NCI-H1417 treated with DMSO at 0.1 percent for 48 hours (cell line): Measurements from ENCODE around the gene ETV4.
A peak's percentile ranks its signal among the peaks of the same experiment; 100 is the strongest.

Experiments used
- DNase-seq: peaks from one replicate; lab custom pipeline; 2025; lab: John Stamatoyannopoulos, UW

ETV4 gene

DNA sequence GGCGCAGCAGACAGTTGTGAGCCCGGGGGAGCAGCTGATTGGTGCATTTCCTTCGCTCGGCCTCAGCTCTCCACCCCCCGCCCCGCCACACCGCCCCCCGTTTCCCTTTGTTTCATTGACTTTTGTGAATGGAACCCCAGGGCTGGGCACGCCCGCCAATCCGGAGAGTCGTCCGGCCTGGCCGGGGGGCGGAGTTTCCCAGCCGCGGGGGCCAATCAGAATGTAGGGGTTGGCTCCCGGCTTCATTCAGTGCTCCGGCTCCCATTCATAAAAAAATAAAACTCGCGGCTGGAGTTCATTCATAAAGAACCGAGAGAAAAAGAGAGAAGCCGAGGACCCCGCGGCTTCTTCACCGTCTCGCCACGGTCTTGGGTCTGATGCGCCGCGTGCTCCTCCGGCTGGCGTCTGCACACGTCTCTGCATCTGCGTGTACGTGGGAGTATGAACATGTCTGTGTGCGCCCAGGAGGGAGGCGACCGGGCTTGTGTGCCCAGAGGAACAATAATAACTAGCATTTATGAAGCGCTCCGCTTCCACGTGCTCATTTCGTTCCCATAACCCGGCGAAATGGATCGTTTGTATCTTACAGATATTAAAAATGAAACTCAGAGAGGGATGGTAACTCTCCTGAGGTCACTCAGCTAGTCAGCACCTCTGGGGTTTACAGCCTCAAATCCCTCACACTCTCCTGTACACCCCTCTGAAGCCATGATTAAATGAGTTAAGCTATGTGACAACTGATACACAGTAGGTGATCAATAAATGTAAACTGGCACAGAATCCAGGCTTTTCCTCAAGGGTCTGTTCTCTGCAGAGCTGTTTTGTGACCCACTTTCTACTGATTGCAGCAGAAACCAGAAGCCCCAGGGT, at the start of gene ETV4:
TSS of gene ETV4 (minus strand) at position 22 of the 870 bp plus-strand sequence. CDS start 723 bp downstream, outside the sequence.
- DNase-seq, result peak; percentile 45

DNA sequence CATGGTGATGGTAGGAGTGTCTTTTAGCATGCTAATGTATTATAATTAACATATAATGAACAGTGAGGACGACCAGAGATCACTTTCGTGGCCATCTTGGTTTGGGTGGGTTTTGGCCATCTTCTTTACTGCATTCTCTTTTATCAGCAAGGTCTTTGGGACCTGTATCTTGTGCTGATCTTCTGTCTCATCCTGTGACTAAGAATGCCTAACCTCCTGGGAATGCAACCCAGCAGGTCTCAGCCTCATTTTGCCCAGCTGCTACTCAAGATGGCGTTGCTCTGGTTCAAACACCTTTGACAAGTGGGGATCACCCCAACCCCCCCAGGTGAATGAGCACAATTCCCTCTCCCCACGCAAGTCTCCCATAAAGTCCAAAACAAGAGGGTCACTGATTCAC, 49.3 kb upstream of the ETV4 start:
- no peak for DNase-seq

DNA sequence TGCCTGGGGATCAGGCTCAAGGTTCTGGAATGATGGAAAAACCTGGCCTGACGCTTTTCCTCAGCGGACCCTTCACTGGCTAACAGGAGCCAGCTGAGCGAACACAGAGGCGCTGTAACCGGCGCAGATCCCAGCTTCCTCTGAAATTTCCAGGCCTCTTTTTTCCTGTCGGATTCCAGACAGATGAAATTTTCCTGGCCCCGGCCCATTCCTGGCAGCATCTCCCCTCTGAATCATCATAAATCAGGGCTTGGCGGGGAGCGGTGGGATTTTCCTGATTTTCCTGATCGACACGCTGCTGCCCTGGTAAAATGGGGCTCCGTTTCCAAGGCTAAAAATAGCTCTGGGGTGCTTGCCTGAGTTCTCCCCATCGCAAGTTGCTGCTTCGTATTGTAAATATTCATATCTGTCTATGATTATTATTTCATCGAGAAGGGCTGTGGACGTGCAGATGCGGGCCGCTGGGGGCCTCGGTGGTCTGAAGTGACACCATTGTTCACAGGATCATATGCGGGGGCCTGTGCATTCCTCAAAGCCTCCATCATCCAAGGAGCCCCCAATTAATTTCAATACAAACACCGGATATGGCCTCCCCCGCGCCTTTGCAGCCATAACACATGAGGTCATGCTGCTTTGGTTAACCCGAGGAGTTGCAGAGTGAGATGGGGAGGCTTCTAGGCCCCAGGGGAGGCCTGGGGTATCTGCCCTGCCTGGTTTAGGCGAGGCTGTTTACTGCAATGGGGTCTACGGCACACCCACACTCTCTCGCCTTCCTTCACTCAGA, 45.8 kb upstream of the ETV4 start:
- DNase-seq, result no peak

DNA sequence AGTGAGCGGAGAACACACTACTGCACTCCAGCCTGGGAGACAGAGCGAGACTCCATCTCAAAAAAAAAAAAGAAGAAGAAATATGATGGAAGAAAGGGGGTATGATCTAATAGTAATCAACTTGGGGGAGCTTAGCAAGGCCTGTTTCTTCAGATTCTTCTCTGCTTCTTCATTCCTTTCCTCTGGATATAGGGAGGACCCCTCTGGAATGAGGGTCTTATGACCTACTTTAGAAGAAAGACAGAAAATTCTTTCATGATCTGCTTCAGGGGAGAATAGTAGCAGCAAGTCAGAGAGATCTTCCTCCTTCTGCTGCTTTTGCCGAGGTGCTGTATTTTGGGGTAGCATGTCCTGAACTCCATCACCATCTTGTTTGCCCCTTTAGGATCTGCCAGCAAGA, 44.9 kb upstream of the ETV4 start:
- no peak for DNase-seq

DNA sequence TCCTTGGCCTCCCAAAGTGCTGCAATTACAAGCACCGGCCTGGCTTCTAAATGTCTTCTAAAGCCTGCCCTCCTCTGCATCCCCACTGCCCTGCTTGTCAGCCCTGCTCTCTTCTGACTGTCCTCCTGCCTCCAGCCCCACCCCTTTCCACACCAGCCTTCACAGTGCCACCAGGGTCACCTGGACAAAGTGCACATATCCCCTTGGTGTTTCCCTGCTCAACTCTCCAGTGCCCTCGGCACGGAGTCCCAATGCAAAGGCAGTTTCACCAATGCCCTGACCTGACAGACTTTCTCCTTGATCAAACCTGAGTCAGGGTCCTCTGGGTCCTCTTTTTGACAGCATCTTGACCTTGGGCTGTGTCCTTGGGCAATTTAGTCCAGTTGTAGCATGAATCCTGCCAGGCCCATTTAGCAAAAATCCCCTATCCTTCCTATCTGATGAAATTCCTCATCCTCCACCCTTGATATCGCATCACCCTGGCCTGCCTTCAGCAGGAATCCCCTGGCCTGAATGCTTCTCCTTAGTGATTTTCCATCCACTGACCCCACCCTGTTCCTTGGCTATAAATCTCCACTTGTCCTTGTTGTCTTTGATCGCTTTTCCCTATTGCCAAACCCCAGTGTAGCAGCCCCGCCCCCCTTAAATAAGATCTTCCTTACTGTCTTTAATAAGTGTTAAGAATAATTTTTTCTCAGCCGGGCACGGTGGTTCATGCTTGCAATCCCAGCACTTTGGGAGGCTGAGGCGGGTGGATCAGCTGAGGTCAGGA, 42.7 kb upstream of the ETV4 start:
- no peak for DNase-seq

DNA sequence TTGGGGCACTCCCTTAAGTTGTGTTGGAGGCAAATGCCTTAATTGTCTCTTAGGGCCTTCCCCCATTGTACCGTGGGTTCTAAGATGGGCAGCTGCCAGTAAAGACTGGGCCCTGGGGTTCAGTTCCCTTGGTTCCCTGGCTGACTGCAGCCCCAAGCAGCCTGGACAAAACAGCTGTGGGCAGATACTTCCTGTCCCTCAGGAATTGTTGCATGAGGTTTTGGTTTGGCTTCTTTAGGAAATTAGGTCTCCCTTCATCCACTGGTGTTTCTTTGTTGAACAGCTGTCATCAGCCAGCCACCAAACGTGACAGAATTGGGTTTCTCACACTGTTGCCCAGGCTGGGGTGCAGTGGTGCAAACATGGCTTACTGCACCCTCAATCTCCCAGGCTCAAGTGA, 42.0 kb upstream of the ETV4 start:
- DNase-seq, result no peak

DNA sequence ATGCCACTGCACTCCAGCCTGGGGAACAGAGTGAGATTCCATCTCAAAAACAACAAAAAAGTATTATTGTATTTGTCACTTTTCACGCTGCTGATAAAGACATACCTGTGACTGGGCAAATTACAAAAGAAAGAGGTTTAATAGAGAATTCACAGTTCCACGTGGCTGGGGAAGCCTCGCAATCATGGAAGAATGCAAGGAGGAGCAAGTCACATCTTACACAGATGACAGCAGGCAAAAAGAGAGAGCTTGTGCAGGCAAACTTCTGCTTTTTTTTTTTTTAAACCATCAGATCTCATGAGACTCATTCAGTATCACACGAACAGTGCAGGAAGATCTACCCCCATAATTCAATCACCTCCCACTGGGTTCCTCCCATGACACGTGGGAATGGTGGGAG, 41.5 kb upstream of the ETV4 start:
- no peak for DNase-seq

DNA sequence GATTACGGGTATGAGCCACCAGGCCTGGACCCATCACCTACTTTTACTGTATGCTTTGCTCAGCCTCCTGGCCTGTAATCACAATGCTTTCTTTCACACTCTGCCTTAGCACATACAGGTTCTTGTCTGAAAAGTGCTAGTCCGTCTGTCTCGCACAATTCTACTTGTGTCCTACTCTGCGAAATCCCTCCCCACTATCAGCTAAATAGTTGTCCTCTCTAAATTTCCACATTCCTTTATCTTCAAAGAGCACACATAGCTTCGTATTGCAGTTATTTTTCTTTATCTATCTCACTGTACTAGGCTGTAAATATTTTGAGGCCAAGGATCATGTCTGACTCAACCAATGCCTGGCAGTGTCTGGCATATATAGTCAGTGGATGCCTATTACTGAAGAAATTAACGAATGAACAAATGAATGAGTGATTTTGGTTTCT, 38.5 kb upstream of the ETV4 start:
- DNase-seq, result no peak

DNA sequence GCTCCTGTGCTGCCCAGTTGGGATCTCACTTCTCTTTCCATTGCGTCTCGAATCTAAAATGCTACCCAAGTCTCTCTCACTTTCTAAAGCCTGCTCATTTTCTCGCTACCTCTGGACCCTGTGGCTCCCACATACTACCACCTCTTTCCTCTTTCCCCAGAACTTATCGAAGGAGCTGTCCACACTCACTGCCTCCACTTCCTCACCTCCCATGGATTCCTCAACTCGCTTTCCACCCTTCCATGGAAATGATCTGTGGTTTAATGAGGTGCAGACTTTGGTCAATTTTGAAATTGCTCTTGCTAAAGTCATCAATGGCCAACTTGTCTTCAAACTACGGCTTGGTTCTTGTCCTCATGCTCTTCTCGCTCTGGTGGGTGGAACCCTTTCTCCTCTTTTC, 37.2 kb upstream of the ETV4 start:
- no peak for DNase-seq

DNA sequence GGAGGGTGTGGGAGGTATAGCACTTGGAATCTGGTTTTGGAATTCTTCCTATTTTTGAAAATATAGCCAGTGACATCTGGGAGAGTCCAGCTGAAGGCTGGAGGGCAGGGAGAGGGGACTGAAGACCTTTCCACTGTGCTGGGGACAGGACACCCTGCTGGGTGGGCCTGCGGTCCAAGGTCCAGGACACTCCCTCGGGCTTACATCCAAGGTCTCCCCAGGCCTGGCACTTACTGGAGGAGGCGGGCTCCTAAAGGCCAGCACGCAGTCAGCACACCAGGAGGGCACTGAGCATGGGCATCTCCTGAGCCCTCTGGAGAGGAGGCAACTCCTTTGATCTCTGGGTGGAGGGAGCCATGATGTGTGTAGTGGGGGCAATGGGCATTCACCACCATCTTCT, 35.5 kb upstream of the ETV4 start:
- no peak for DNase-seq

DNA sequence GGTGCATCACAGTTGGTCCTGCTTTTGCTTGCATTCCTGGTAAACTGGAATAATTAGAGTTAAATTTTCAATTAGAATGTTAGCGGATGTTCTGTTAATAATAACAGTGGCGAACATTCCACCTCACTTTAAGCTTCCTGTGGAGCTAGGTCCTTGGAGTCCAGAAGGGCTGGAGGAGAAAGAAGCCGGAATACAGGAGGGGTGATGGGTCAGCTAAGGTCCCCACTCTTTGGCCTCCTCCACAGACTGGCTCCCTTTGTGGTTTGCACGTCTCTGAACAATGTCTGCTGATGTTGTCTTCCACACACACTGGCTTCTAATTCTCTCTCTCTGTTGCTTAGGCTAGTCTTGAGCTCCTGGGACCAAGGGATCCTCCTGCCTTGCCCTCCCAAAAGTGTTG, 35.0 kb upstream of the ETV4 start:
- no peak for DNase-seq

DNA sequence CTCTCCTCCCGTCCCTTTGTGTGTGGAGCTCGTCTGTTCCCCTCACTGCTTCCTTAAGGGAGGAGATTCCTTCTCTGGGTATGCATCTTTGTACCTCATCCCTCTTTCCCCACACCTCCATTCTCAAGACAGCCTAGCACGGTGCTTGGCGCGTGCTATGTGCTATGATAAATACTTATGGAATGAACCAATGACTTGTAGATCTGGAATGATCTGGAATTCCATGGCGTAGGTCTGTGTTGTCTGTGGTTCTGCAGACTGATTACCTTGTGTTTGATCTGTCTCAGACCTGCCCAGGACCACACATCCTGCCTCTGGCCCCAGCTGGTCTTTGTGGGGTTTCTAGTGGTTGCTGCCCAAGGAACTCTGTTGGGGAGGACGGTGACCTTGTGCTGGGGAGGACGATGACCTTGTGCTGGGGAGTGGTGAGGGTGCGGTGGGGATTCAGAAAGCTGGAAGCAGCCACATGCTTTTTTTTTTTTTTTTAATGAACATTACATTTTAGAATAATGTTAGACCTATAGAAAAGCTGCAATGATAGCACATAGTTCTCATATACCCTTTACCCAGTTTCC, 33.5 kb upstream of the ETV4 start:
- DNase-seq, result no peak

DNA sequence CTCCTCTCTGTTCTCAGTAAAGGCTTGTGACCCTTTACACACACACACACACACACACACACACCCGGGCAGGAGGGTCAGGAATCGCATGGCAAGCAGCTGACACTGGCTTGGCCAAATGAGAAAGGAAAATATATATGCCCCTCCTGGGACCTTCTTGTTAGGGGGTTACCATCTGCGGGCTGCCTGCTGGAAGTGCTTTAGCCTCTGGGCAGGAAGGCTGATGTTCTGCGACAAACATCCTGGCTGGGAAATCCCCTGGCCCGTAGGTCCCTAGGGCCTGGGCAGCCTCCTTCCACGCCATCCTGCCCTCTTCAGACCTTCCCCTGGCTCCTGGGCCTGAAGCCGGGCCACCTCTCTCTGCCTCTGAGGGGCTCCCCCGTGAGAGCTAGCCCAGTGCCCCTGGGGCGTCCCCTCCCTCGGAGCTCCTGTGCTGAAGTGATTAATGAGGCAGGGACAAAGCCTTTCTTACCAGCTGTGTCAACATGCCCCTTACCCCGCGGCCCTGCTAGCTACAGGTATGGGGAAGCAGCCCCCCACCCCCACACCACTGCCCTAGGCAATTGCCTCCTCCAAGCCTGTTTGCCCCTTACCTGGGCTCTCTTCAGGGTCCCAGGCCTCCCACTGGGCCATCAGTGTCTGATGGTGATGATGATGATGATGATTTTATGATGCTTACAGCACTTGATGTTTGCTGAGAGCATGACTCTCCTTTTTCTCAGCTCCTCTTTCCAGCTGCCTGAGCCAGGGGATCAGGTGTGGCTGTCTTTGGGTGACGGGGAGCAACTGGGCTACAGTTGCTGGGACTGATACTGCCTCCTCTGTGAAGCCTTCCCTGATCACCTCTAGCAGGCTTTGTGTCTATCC, 32.8 kb upstream of the ETV4 start:
- DNase-seq, result peak; percentile 57

DNA sequence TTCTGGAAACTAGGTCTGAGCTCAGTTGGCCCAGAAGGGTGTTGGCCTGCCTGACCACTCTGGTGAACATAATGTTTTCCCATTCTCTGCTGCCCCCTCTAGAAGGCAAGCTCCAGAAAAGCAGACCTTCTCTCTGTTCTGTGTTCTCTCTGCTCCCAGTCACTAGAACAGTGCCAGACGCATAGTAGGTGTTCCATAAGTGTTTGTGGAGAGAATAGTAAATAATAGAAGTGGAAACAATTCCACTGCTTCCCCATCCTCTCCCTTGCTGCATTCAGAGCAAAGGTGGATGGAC, 32.2 kb upstream of the ETV4 start:
- DNase-seq, result no peak

DNA sequence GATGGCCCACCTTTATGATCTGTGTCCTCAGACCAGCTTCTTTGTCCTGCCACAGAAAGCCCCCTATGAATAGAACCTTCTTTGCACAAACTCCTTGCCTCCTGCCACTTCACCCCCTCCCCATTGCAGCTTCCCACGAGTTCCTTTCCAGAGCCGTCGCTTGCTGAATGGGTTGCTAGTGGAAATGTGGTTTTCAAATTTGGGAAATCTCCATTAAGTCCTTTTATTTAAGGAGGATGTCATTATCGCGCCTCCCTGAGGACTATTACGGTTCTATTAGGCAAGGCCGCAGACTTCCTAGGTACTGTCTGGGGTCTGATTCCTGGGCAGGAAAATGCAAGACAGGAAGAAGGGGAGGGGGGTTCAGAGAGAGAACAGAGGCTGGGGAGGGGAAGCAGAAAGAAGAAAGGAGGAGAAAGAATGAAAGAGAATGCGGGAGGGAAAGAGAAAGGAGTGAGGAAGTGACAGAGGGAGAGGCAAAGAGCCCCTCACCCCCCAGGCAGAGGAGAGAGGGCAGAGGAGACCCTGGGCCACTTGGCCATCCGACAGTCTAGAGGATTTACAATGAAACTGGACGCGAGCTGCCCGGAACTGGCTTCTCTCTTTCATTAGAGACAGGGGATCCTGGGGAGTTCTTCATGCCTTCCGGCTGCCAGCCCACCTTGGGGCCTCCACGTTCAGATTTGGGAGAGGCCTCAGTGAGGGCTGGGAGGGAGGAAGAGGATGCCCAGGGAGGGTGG, 31.7 kb upstream of the ETV4 start:
- no peak for DNase-seq

DNA sequence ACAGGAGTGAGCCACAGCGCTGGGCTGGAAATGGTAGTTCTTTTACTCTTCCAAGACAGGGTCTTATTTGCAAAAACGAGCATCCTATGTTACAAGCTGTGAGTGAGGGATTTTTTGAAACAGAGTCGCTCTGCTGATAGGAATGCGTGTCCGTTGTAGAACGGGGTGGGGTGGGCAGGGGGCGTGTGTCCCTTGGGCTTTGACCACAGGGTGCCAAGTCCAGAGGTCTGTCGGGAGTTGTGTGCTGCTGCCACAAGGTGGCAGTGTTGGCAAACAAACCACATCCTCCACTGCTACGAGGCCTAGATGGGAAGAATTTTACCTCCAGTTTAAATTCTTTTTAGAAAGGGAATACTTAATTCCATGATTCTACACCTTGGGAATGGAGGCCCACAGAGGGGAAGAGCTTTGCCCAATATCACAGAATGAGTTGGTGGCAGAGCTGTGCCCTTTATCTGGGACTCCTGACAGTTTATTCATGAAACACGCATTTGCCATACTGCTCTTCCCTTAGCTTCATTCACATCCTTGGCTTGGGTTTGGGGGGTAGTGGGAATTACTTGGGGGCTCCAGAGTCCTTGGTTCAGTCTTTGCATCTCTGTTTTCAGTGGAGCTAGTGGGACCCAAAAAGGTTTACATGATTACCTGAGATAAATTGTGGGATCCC, 30.6 kb upstream of the ETV4 start:
- DNase-seq, result no peak

DNA sequence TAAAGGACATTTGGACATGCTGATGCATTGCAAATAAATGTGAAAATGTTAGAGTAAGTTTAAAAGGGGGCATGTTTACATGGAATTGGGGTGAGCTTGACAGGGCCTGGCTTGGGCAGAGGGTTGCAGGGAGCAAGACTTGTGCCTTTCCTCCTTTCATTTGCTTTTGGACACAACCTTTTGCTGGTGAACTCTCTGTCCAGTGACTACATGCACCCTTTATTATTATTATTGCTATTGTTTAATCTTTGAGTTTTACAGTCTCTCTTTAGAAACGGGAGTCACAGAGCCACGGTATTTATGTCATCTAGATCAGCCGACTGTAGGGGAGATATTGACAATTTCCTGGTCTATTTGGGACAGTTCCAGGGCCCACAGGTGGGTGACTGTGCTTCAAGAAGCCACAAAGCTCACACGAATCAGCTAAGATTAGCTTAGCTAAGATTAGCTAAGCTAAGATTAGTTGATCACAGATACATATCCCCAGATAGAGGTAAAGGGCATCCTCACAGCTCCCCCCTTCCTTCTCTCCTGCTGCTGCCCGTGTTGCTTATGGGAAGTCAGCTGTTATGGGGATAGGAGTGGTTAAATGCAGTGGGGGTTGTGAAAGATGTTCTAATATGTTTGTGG, 28.9 kb upstream of the ETV4 start:
- no peak for DNase-seq

DNA sequence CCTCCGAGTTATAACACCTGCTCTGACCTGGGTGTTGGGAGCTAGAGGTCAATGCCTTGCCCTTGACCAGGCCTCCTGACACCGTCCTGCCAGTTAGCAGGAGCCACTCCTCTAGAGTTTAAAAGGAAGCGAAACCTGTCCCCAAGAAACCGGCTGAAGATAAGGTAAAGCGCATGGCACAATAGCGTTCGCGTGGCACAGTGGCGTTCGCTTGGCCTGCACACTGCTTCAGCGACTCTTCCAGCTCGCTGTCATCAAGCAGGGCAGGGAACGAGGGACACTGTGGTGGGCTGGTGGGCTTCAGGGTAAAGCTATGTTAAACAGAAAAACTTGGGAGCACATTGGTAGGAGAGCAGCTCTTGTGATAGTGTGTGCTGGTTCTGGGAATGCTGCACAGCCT, 28.2 kb upstream of the ETV4 start:
- DNase-seq, result no peak

DNA sequence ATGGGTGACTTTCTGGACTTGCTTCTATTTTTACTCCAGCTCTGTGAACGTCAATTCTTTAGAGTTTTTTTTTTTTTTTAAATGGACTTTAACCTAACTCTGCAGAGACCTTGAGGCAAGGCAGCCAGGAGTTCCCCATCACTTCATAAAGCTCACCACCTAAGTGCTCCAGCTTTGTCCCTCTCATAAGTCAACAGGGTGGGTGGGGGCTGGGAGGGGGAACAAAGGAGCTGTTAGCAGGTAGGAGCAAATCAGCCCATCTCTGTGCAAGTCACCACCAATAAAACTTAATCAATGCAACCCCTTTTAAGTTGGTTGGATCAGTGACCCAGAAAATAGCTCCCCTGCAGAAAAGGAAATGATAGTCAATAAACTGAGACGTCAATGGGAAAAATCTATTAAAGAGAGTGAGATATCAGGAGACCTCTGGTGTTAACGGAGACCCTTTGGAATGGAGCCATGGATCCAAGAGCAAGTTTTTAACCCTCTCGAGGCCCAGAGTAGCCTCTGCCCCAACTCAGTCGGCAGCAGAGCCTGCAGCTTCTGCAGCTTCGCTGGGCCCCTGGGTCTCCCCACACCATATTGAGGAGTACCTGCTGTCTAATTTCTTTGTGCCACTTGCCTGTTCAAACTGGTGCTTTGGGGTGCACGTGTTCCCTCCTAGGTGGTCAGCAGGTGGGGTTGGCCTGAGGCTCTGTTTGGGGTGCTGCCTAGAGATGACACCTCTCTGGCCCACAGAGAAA, 27.6 kb upstream of the ETV4 start:
- DNase-seq, result no peak
